ENCODE measurements around the gene ZGRF1.
"Not testable (repeated sequence)": the region's sequence is repeated elsewhere in the genome, so short reads cannot be mapped to it uniquely, and the experiment has no call there.

Gene ZGRF1

DNA sequence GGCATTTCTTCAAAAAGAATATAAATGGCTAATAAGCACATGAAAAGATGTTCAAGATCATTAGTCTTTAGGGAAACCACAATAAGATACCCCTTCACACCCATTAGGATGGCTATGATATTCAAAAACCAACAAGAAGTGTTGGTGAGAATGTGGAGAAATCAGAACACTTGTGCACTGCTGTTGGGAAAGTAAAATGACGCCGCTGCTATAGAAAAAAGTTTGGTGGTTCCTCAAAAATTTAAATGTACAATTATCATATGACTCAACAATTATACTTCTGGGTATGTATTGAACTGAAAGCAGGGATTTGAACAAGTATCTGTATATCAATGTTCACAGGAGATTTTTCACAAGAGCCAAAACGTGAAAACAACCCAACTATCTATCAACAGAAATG is 91.4 kb downstream of the ZGRF1 start:
- no peak for DNase-seq

DNA sequence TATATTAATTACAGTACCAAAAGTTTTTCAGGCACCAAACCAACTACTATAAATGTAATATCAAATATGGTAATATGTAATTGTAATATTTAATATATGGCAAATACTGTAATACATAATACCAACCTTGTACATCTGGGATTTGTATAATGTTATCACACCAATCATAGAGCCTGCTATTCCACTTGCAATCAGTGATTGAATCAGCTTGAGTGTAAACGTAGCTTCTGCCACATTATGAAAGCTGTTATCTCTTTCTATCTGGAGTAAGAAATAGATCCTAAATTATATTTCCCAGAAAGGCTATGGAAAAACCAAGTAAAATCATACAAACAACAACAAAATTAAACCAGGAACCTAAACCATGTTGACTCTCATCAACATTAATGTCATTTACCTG is 96.0 kb downstream of the ZGRF1 start:
- no peak for DNase-seq

GRCh38 chr4:112536123-112536522 is 100.6 kb downstream of the ZGRF1 start:
- no peak for DNase-seq

DNA sequence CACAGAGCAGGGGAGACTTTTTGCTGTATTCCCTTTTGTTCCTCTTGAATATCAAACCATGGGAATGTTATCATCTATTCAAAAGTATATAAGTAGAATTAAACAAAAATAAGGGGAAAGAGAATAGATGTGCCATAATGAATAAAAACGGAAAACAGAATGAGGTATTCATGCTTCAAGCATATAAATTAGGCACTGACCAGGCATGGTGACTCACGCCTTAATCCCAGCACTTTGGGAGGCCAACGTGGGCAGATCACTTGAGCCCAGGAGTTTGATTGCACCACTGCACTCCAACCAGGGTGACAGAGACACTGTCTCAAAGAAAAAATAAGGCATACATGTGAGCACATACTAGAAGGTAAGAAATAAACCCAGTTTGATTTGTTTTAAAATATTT is 104.4 kb downstream of the ZGRF1 start:
- DNase-seq = no peak

DNA sequence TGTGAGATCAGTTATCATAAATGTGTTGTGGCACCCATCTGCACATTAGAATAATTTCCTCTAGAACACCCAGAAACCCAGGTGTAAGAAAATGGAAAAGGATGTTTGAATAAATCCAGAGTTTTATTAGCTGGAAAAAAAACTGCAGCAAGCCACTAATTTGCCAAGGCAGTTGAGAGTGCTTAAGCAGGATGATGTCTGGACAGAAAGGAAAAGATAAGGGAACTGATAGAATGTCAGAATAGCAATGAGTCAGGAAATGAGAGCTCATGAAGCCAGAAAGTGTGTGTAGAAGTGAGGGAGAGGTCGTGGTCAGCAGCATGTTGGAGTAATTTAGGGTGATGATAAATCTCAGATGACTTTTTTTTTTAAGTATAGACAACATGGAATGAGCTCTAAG is 105.6 kb downstream of the ZGRF1 start:
- DNase-seq = no peak

- DNase-seq = no peak
These were observed 110.6 kb downstream of the ZGRF1 start for GRCh38 chr4:112526061-112526460.

DNA sequence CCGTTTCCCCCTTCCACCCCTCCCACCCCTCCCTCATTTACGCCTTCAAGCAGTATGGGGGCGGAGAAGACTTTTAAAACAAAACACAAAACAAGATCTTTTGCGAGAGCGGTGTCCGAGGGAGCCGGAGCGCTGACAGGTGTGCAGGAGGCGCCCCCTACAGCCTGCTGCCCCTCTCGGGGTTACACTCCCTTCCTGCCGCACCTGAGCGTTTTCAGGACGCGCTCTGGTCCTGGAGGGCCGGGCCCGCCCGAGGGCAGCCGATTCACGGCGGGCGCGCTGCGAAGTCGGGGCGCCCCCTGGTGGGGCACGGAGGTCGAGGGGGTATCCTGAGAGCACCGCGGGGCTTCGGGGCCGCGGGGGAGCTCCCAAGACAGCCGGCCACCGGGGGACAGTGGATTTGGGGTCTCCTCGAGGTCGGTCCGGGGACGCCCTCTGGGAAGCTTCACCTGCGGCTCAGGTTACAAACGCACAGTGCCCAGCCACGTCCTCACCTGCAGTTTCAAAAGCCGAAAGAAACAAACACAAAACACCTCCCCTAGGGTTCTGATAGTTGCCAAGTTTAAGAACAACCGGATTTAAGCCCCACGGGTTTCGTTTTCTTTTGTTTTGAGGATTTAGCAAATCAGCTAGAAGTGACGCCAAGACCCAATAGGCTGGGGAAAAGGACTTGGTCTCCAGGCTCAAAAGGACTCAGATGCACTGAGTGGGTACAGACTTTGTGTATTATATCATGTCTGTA is 112.8 kb downstream of the ZGRF1 start:
- peak; percentile 74 for DNase-seq

GRCh38 chr4:112523008-112523721 is 113.5 kb downstream of the ZGRF1 start:
- DNase-seq = peak; percentile 74

GRCh38 chr4:112522431-112522830 is 114.3 kb downstream of the ZGRF1 start:
- DNase-seq = not testable (repeated sequence)

DNA sequence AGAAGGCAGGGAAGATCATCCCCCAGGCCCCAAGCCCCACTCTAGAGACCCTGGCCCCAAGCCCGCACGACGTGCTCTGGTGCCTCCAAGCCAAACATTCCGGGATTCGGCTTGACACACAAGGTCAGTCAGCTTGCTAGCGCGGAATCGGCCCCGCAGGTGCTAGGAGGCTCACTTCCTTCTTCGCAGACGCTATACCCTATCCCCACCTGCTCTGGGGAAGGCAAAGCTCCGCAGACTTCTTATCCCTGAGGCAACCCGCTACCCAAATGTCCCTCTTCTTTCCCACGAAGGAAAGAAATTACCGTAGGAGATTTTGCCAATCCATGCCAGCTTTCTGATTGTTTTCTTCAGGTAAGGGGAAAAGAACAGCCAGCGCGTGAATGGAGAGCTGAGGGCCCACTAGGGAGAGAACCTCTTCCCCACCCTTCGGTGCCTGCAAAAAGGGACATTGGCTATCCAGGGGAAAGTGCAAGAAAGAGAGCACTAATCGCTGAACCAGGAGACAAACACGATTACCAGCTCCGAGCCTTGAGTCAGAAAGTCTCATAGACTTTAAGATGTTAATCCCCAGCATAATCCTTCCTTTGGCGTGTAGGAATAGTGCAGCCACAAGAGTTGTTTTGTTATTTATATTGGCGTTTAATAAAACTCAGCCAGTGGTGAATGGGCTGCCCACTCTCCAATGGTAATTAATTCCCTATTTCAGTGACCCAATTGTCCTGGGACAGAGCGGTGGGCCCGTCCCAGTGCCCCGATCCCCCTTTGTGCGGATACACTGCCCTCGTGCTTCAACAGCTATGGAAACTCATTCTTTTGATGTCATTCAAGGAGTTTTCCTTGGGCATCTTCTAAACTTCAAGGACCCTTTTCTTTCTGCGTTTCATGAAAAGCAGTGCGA is 115.3 kb downstream of the ZGRF1 start:
- DNase-seq = no peak

GRCh38 chr4:112520598-112521122 is 116.0 kb downstream of the ZGRF1 start:
- no peak for DNase-seq

DNA sequence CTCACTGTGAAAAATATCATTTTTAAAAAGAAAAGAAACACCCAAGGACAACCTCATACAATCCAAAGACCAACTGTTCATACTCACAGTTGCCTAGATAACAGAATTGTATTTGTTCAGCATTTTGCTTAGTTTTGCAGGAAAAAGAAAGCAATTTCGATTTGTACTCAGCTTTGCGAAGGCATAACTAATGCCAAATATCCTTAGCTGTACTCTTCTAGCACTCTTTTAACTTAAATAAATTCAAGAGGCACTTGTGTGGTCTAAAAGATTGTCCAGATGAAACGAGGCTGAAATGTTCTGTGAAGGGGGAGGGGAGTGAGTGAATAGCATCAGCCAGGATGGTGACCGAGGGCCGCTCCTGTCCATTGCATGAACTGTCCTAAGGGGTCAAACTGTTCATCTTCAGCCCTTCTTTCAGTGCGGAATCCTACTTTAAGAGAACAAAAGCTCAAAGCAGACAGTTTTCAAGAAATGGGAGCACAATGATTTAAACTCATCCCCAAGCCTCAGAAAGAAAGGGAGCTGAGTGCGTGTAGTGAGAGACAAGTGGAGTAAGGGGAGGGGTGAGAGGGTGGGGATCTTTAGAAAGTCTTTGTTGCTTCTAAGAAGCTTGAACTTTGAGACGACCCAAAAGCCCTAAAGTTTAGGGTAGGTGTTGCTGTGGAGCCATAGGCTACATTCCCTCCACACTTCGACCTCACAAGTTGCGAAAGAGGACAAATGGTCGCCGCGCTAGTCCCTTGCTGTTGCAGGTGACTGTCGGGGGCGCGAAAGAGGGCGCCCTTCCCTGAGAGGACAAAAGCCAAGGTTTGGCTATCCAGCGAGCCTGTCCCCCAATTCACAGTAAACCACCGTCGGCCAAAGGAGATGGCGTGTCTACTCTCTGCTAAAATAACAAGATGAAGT is 116.8 kb downstream of the ZGRF1 start:
- DNase-seq = peak; percentile 45

DNA sequence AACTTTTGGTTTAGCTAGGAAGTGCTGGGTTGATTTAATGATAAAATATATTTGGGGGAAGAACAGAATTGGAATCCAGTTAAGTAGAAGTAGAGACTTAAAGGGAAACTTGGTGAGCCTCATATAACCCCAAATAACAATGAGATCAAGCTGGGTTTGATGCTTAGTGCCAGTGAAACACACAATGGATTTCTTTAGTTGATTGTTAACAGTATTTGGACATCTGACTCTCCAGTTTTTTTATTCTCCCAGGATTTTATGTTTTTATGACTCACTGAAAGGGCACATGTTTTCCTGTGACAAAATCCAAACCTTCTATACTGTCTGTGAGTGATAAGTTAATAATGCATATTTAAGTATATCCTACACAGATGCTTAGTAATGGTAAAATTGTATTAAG is 118.0 kb downstream of the ZGRF1 start:
- DNase-seq = no peak

- DNase-seq = no peak
These were observed 118.8 kb downstream of the ZGRF1 start for GRCh38 chr4:112517911-112518310.

DNA sequence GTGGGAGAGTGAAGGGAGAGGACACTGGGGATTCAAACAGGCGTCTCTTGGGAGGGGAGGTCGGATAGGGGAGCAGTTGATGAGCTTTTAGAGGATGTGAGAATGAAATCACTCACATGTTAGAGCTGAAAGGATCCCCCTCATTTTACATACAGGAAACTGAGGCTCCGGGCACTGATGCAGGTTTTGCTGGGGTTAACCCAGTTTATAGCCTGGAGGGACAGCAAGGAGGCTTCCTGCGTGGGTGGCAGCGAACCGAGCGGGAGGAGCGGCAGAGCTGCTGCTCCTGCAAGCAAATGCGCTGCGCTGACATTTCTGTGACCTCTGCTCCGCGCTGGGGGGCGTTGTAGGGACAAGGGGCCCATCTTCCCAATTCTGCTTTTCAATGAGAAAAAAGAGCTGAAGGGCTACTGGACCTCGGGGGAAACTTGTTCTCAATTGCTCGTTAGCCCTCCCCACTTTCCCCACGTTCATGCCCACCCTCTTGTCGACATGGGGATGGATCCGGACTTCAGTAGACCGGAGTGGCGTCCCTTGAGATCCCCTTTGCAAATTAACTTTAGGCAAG is 119.6 kb downstream of the ZGRF1 start:
- DNase-seq = no peak

GRCh38 chr4:112516471-112517066 is 120.1 kb downstream of the ZGRF1 start:
- DNase-seq = no peak

DNA sequence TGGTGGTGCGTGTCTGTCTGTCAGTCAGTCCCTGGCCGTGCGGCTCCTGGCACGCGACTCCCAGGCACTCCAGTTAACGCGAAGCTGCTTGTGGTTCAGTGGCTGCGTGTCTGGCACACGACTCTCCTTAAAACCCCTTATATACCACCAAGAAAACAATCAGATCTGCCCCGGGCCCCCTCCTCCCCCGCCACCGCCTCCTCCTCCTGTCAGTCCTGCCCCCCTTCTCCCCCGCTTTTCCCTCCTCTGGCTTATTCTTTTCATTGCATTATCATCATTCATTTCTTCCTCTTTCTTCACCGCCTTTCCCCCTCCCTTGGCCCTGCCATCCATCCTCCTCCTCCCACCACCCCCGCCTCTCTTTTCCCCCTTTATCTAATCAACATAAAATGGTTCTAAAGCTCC is 120.6 kb downstream of the ZGRF1 start, which contains the start of gene NEUROG2:
NEUROG2 (minus strand) TSS at position 115 of the 405 bp plus-strand sequence. CDS start 705 bp downstream, outside the sequence.
- DNase-seq = no peak

- DNase-seq = peak; percentile 71
These were observed 121.3 kb downstream of the ZGRF1 start for GRCh38 chr4:112515198-112516065.

GRCh38 chr4:112514647-112515197 is 122.0 kb downstream of the ZGRF1 start:
- DNase-seq = peak; percentile 43
